HEK293 (cell line): ENCODE data around the gene MXD4.

Experiments
- CTCF ChIP-seq: fragments of 450-650 bp; formaldehyde crosslinking; IDR thresholded peaks from 2 replicates; pipeline ENCODE4 v1.5.1; 2016; ENCODE audit warnings: missing biosample characterization, missing genetic modification characterization
- KLF1 ChIP-seq: fragments of 450-650 bp; formaldehyde crosslinking; IDR thresholded peaks from 2 replicates; pipeline ENCODE4 v1.5.1; 2016; ENCODE audit warnings: missing biosample characterization, missing genetic modification characterization
- SP2 ChIP-seq: fragments of 450-650 bp; formaldehyde crosslinking; IDR thresholded peaks from 2 replicates; pipeline ENCODE4 v1.5.1; 2016; ENCODE audit warnings: missing biosample characterization, missing genetic modification characterization
- YY1 ChIP-seq: fragments of 450-650 bp; formaldehyde crosslinking; IDR thresholded peaks from 2 replicates; pipeline ENCODE4 v1.5.1; 2018; ENCODE audit warnings: missing biosample characterization, missing genetic modification characterization
- ZNF155 ChIP-seq: fragments of 450-650 bp; formaldehyde crosslinking; IDR thresholded peaks from 2 replicates; pipeline ENCODE4 v1.5.1; 2016; ENCODE audit warnings: missing biosample characterization, missing genetic modification characterization
- ZNF274 ChIP-seq, 2 experiments: fragments of 200-500 bp in 1 of 2; fragments of 450-650 bp in 1 of 2; sonication (Bioruptor generic) in 1 of 2; formaldehyde crosslinking in 1 of 2; IDR thresholded peaks; 2 replicates each; pipeline versions ENCODE4 v1.5.1 to v1.6.1; 2014 to 2016; ENCODE audit warnings: borderline replicate concordance in 1 of 2, inconsistent platforms in 1 of 2, low read length in 1 of 2, missing biosample characterization in 1 of 2, missing genetic modification characterization in 1 of 2
- ZNF350 ChIP-seq: fragments of 450-650 bp; formaldehyde crosslinking; IDR thresholded peaks from 2 replicates; pipeline ENCODE4 v1.5.0; 2017; ENCODE audit warnings: missing biosample characterization, mild to moderate bottlenecking, missing genetic modification characterization
- ZNF513 ChIP-seq: fragments of 450-650 bp; IDR thresholded peaks from 2 replicates; pipeline ENCODE4 v1.5.1; 2018; ENCODE audit warnings: missing biosample characterization, missing genetic modification characterization
- ZNF623 ChIP-seq: fragments of 450-650 bp; formaldehyde crosslinking; IDR thresholded peaks from 2 replicates; pipeline ENCODE4 v1.5.1; 2016; ENCODE audit warnings: missing biosample characterization, missing genetic modification characterization
- ZNF660 ChIP-seq: fragments of 450-650 bp; IDR thresholded peaks from 2 replicates; pipeline ENCODE4 v1.5.1; 2018; ENCODE audit warnings: missing biosample characterization, mild to moderate bottlenecking, missing genetic modification characterization
- TF ChIP-seq, protein P1 (sequence below): fragments of 450-650 bp; formaldehyde crosslinking; IDR thresholded peaks from 2 replicates; pipeline ENCODE4 v1.5.1; 2017; ENCODE audit warnings: missing biosample characterization, missing genetic modification characterization
- TF ChIP-seq, protein P2 (sequence below): fragments of 450-650 bp; formaldehyde crosslinking; IDR thresholded peaks from 2 replicates; pipeline ENCODE4 v1.5.1; 2016; ENCODE audit warnings: missing biosample characterization, missing genetic modification characterization
- TF ChIP-seq, protein P3 (sequence below): fragments of 450-650 bp; formaldehyde crosslinking; IDR thresholded peaks from 2 replicates; pipeline ENCODE4 v1.5.1; 2016; ENCODE audit warnings: missing biosample characterization, missing genetic modification characterization

DNA sequence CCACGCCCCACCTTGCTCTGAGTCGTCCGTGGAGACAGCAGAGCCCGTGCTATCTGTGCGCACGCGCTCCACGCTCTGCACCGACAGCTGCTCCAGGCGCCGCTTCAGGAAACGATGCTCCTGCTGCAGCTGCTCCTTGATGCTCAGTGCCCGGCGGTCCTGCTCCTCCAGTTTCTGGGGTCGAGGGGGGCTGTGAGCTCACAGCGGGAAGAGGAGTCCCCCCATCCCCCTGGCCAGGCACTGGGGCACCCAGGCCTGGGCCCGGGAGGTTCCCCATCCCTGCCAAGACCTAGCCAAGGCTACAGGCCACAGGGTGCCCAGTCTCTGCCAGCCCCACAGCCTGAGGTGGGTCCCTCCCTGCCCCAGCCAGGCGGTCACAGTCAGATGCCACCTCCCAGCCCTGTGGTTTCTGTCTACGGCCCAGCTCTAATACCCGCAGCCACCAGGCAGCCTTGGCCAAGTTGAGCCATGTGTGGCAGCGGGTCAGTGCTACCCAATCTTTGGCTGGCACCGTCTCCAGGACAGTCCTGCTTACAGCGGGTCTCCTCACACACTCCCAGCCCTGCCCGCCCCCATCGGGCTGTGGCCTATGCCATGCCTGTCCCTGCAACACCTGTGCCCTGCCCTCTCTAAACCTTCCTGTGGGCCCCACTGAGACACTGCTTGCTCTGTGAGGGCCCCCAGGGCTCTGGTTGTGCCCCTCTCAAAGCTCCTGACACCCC is 10.7 kb downstream of the MXD4 start:
- TF ChIP-seq ZNF274 (IDR thresholded peaks at IDR 0.05; ENCODE audit: low read length) (no peak), ZNF274 (tag by site-specific recombination; IDR thresholded peaks at IDR 0.05; ENCODE audit: borderline replicate concordance) (no peak), ZNF155 (tag by site-specific recombination) (no peak), ZNF350 (tag by site-specific recombination) (no peak), KLF1 (tag by site-specific recombination) (no peak), ZNF660 (tag by site-specific recombination) (no peak), CTCF (tag by site-specific recombination) (no peak), ZNF513 (tag by site-specific recombination) (no peak), YY1 (tag by site-specific recombination) (no peak), ZNF623 (tag by site-specific recombination) (no peak), SP2 (tag by site-specific recombination) (no peak)
- TF ChIP-seq, protein P1, sequence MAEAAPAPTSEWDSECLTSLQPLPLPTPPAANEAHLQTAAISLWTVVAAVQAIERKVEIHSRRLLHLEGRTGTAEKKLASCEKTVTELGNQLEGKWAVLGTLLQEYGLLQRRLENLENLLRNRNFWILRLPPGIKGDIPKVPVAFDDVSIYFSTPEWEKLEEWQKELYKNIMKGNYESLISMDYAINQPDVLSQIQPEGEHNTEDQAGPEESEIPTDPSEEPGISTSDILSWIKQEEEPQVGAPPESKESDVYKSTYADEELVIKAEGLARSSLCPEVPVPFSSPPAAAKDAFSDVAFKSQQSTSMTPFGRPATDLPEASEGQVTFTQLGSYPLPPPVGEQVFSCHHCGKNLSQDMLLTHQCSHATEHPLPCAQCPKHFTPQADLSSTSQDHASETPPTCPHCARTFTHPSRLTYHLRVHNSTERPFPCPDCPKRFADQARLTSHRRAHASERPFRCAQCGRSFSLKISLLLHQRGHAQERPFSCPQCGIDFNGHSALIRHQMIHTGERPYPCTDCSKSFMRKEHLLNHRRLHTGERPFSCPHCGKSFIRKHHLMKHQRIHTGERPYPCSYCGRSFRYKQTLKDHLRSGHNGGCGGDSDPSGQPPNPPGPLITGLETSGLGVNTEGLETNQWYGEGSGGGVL (tag by site-specific recombination) = no peak
- TF ChIP-seq, protein P2, sequence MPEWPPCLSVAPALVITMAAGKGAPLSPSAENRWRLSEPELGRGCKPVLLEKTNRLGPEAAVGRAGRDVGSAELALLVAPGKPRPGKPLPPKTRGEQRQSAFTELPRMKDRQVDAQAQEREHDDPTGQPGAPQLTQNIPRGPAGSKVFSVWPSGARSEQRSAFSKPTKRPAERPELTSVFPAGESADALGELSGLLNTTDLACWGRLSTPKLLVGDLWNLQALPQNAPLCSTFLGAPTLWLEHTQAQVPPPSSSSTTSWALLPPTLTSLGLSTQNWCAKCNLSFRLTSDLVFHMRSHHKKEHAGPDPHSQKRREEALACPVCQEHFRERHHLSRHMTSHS (tag by site-specific recombination) = no peak
- TF ChIP-seq, protein P3, sequence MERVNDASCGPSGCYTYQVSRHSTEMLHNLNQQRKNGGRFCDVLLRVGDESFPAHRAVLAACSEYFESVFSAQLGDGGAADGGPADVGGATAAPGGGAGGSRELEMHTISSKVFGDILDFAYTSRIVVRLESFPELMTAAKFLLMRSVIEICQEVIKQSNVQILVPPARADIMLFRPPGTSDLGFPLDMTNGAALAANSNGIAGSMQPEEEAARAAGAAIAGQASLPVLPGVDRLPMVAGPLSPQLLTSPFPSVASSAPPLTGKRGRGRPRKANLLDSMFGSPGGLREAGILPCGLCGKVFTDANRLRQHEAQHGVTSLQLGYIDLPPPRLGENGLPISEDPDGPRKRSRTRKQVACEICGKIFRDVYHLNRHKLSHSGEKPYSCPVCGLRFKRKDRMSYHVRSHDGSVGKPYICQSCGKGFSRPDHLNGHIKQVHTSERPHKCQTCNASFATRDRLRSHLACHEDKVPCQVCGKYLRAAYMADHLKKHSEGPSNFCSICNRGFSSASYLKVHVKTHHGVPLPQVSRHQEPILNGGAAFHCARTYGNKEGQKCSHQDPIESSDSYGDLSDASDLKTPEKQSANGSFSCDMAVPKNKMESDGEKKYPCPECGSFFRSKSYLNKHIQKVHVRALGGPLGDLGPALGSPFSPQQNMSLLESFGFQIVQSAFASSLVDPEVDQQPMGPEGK = no peak
